HCT116 (cell line): ENCODE results near the gene CGA. TPM values are rescaled to one million over a fixed set of nuclear protein-coding genes. Genes with fewer than 3 reads are reported as not detected.

ENCODE experiments used
- ATAC-seq: fragments of 200-7000 bp; cut with Tn5 transposase; 2 replicates; pipeline ENCODE4 v1.9.1; 2020; ENCODE audit warnings: mild to moderate bottlenecking, moderate library complexity
- BruUV-seq: library from RNA; stranded (reverse); fragments of 400-500 nt; replicated peaks from 2 replicates; lab custom pipeline; 2021; lab: Mats Ljungman, UMichigan
- CTCF ChIA-PET: fragments of 300-600 bp; sonication (Branson Sonifier 250); formaldehyde crosslinking; loops from one replicate; lab custom pipeline; 2021; ENCODE audit warnings: antibody characterized with exemption; lab: Charles Lee
- POLR2A ChIA-PET: fragments of 300-600, 350-600 bp; sonication (Branson Sonifier 250); formaldehyde crosslinking; loops from one replicate; lab custom pipeline; 2021; ENCODE audit warnings: antibody characterized with exemption; lab: Charles Lee
- RAD21 ChIA-PET, 2 experiments: fragments of 300-600 bp; sonication (Branson Sonifier 250); formaldehyde crosslinking; loops; one replicate each; lab custom pipeline; 2023; ENCODE audit warnings: low total read pairs in 2 of 2; ENCODE audit not compliant: uncharacterized antibody in 2 of 2, unreplicated experiment in 2 of 2, low non-redundant PET in 1 of 2; lab: Charles Lee
- DNase-seq: peaks from one replicate; pipeline ENCODE4 v3.0.0-alpha.2; 2010; ENCODE audit warnings: low read depth, low spot score
- H2AFZ ChIP-seq: fragments of 200-600 bp; shearing (Covaris generic), sonication (generic); 2 replicates; pipeline ENCODE4 v1.6.1; 2017; ENCODE audit warnings: low read depth, mixed run types, mixed read lengths, antibody characterized with exemption, low read length; ENCODE audit not compliant: poor library complexity, severe bottlenecking
- H3K27ac ChIP-seq: 2 replicates; pipeline ENCODE4 v1.5.1; 2012; ENCODE audit warnings: low read depth, low read length
- H3K27me3 ChIP-seq: fragments of 200-600 bp; sonication (generic); 2 replicates; pipeline ENCODE4 v1.6.1; 2016; ENCODE audit warnings: mixed run types, low read length, mixed read lengths; ENCODE audit not compliant: insufficient read depth
- H3K36me3 ChIP-seq, 2 experiments: fragments of 200-500 bp in 1 of 2; fragments of 200-600 bp in 1 of 2; sonication (Bioruptor generic) in 1 of 2; sonication (generic) in 1 of 2; 2 replicates each; pipeline versions ENCODE4 v1.5.1 to v1.6.1; 2014 to 2016; ENCODE audit warnings: low read length in 2 of 2, inconsistent platforms in 1 of 2, mixed read lengths in 1 of 2, mixed run types in 1 of 2; ENCODE audit not compliant: insufficient read depth in 2 of 2, control insufficient read depth in 1 of 2
- H3K4me1 ChIP-seq, 2 experiments: fragments of 200-600 bp in 1 of 2; sonication (generic) in 1 of 2; 2 replicates each; pipeline versions ENCODE4 v1.5.1 to v1.6.1; 2012 to 2017; ENCODE audit warnings: low read length in 2 of 2, inconsistent platforms in 1 of 2, mild to moderate bottlenecking in 1 of 2, mixed read lengths in 1 of 2, mixed run types in 1 of 2, moderate library complexity in 1 of 2; ENCODE audit not compliant: insufficient read depth in 2 of 2, control insufficient read depth in 1 of 2
- H3K4me2 ChIP-seq: fragments of 200-600 bp; sonication (generic); 2 replicates; pipeline ENCODE4 v1.6.1; 2017; ENCODE audit warnings: mixed run types, low read length, mixed read lengths
- H3K4me3 ChIP-seq, 2 experiments: fragments of 200-600 bp in 1 of 2; sonication (generic) in 1 of 2; replicated peaks in 1 of 2; 2 replicates each; pipeline ENCODE4 v1.5.1; 2011 to 2016; ENCODE audit warnings: low read length in 2 of 2, control low read depth in 1 of 2, low read depth in 1 of 2, mild to moderate bottlenecking in 1 of 2, mixed read lengths in 1 of 2, mixed run types in 1 of 2
- H3K79me2 ChIP-seq: fragments of 200-600 bp; sonication (generic); 2 replicates; pipeline ENCODE4 v1.6.1; 2017; ENCODE audit warnings: mild to moderate bottlenecking, mixed run types, low read length, moderate library complexity, mixed read lengths; ENCODE audit not compliant: insufficient read depth
- H3K9ac ChIP-seq: fragments of 200-600 bp; sonication (generic); 2 replicates; pipeline ENCODE4 v1.6.1; 2016; ENCODE audit warnings: low read length, mixed read lengths
- H3K9me2 ChIP-seq: fragments of 200-600 bp; sonication (generic), shearing (Covaris generic); 2 replicates; pipeline ENCODE4 v1.6.1; 2017; ENCODE audit warnings: mixed run types, mild to moderate bottlenecking, moderate library complexity; ENCODE audit not compliant: insufficient read depth
- H3K9me3 ChIP-seq, 2 experiments: fragments of 200-500 bp in 1 of 2; fragments of 200-600 bp in 1 of 2; sonication (Bioruptor generic) in 1 of 2; sonication (generic) in 1 of 2; 2 replicates each; pipeline ENCODE4 v1.6.1; 2014 to 2017; ENCODE audit warnings: low read length in 2 of 2, mixed read lengths in 2 of 2, inconsistent platforms in 1 of 2, low read depth in 1 of 2, mild to moderate bottlenecking in 1 of 2, mixed run types in 1 of 2, moderate library complexity in 1 of 2; ENCODE audit not compliant: control insufficient read depth in 1 of 2, insufficient read depth in 1 of 2
- H4K20me1 ChIP-seq: fragments of 200-600 bp; sonication (generic), shearing (Covaris generic); 2 replicates; pipeline ENCODE4 v1.6.1; 2017; ENCODE audit warnings: mixed run types, mild to moderate bottlenecking, moderate library complexity; ENCODE audit not compliant: insufficient read depth
- CEBPB ChIP-seq: IDR thresholded peaks from 2 replicates; pipeline ENCODE4 v1.6.1; 2012; ENCODE audit warnings: low read depth
- EGR1 ChIP-seq: IDR thresholded peaks from 2 replicates; pipeline ENCODE4 v1.6.1; 2012; ENCODE audit warnings: low read depth
- ELF1 ChIP-seq: IDR thresholded peaks from 2 replicates; pipeline ENCODE4 v1.6.1; 2012; ENCODE audit warnings: low read depth, borderline replicate concordance
- FOSL1 ChIP-seq: IDR thresholded peaks from 2 replicates; pipeline ENCODE4 v1.6.1; 2012; ENCODE audit warnings: low read depth
- RAD21 ChIP-seq: IDR thresholded peaks from 2 replicates; pipeline ENCODE4 v1.6.1; 2012; ENCODE audit warnings: low read depth, mild to moderate bottlenecking
- SIN3A ChIP-seq: IDR thresholded peaks from 2 replicates; pipeline ENCODE4 v1.6.1; 2012; ENCODE audit warnings: low read depth
- SRF ChIP-seq: IDR thresholded peaks from 2 replicates; pipeline ENCODE4 v1.6.1; 2012; ENCODE audit warnings: low read depth
- TCF7L2 ChIP-seq: IDR thresholded peaks from 2 replicates; pipeline ENCODE4 v1.7.0; 2011; ENCODE audit warnings: borderline replicate concordance, inconsistent platforms; ENCODE audit not compliant: insufficient read depth, insufficient read length; ENCODE audit errors: extremely low read depth
- ZFX ChIP-seq: fragments of 450-650 bp; IDR thresholded peaks from 2 replicates; pipeline ENCODE4 v1.6.1; 2017
- ZNF274 ChIP-seq: fragments of 200-500 bp; sonication (Bioruptor generic); IDR thresholded peaks from 2 replicates; pipeline ENCODE4 v1.6.1; 2014; ENCODE audit warnings: mild to moderate bottlenecking, low read depth, low read length, inconsistent platforms
- intact Hi-C: fragments of 100-400 bp; cut with micrococcal nuclease; formaldehyde crosslinking; loops from 2 replicates; pipeline ENCODE4 v1.10.0; 2022
- total RNA-seq: library from RNA; stranded (reverse); gene quantifications from one replicate; pipeline ENCODE4 v1.2.1, GENCODE V29; 2021; ENCODE audit not compliant: unreplicated experiment
- TF ChIP-seq, protein P1 (sequence below), 3 experiments: fragments of 200-600 bp in 1 of 3; sonication (generic) in 1 of 3; IDR thresholded peaks in 2 of 3; conservative IDR thresholded peaks in 1 of 3; 2 replicates each; pipeline ENCODE4 v1.5.1; 2012 to 2017; ENCODE audit warnings: low read depth in 2 of 3, low read length in 2 of 3, antibody characterized with exemption in 1 of 3, borderline replicate concordance in 1 of 3, control low read depth in 1 of 3, mild to moderate bottlenecking in 1 of 3, mixed read lengths in 1 of 3, mixed run types in 1 of 3, moderate library complexity in 1 of 3; ENCODE audit not compliant: insufficient read depth in 1 of 3

The CGA gene
- total RNA-seq, 1 experiment from 2014 or later = not detected

DNA sequence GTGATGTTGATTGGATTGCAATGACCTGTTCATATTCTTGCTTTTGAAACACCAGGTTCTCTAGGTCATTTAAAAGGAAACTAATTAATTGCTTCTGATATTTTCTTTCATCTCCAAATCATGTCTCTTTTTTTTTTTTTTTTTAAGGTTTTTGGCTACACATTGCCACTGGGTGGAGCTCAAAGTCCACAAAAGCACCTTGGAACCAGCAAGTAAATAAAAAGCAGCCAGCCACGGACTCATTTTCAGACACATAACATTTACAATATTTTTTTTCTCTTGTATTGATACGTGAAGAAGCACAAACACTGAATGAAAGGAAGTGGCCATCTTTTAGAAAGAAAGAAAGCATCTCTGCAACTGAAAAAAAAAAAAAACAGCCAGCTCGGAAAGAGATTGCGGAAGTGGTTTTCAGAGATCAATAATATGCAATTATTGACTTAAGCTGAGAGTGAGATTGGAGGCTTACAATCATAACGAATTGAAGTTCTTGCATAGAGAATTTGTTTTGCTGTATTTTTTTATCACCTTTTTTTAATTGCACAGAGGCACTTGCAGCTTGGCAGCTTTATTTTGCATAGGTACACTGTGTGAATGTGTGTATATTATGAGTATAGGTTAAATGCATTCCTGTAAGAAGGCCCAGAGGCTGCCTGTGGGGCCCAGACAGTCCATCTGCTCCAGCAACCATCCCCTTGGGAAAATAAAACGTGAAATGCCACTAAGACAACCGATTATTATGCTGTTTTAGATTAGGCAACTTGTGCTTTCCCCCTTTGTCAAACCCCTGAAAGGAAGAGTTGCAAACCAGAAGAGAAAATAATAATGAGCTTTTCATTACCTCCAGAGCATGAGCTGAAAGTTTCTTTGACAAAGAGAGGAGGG lies 28.2 kb downstream of the CGA start:
- H3K4me1 ChIP-seq = no peaks in the 10 kb centered on the region
- peak overlapping the region; percentile 34 for H2AFZ ChIP-seq
- H3K27ac ChIP-seq = no peak overlapping the region
- H3K27me3 ChIP-seq = peaks cover 20% of the 10 kb centered on the region
- intact Hi-C loops = loop anchor here (1.0 to 10.0 kb wide), 5 partner anchors 325 to 1804 kb away; no protein-coding TSS in a partner anchor
- no peaks in the 10 kb centered on the region for H4K20me1 ChIP-seq
- H3K9me2 ChIP-seq = no peaks in the 10 kb centered on the region
- ChIA-PET POLR2A (no interaction called here), RAD21 (interaction anchor here (0.6 to 0.7 kb wide), 4 partner anchors 50 to 1927 kb away, joined by 3 to 4 read pairs (median 3); no protein-coding TSS in a partner anchor), CTCF (interaction anchor here (0.6 to 3.0 kb wide), 10 partner anchors 12 to 1897 kb away, joined by 3 to 22 read pairs (median 4); partner anchors contain the start of gene RNGTT)
- ATAC-seq (no peak), DNase-seq (peak; percentile 57)
- peak overlapping the region; percentile 48; the same call in 1 of the 2 replicates for H3K4me2 ChIP-seq
- no peaks in the 10 kb centered on the region for H3K9me3 ChIP-seq
- BruUV-seq = no TSS peak
- H3K79me2 ChIP-seq = no peaks in the 10 kb centered on the region
- H3K4me3 ChIP-seq = no peak overlapping the region
- TF ChIP-seq EGR1 = no peak
- peak; percentile 80 for TF ChIP-seq RAD21
- TF ChIP-seq, protein P1, sequence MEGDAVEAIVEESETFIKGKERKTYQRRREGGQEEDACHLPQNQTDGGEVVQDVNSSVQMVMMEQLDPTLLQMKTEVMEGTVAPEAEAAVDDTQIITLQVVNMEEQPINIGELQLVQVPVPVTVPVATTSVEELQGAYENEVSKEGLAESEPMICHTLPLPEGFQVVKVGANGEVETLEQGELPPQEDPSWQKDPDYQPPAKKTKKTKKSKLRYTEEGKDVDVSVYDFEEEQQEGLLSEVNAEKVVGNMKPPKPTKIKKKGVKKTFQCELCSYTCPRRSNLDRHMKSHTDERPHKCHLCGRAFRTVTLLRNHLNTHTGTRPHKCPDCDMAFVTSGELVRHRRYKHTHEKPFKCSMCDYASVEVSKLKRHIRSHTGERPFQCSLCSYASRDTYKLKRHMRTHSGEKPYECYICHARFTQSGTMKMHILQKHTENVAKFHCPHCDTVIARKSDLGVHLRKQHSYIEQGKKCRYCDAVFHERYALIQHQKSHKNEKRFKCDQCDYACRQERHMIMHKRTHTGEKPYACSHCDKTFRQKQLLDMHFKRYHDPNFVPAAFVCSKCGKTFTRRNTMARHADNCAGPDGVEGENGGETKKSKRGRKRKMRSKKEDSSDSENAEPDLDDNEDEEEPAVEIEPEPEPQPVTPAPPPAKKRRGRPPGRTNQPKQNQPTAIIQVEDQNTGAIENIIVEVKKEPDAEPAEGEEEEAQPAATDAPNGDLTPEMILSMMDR (IDR thresholded peaks at IDR 0.05 in 2 of 3, conservative IDR thresholded peaks at IDR 0.05 in 1 of 3; ENCODE audit: borderline replicate concordance in 1 of 3, insufficient read depth in 1 of 3, low read depth in 2 of 3, low read length in 2 of 3) = peak; percentile 38 to 78 (median 56); a peak in 4 of 6 replicates
- no peak overlapping the region for H3K9ac ChIP-seq
- H3K36me3 ChIP-seq = no peaks in the 10 kb centered on the region

DNA sequence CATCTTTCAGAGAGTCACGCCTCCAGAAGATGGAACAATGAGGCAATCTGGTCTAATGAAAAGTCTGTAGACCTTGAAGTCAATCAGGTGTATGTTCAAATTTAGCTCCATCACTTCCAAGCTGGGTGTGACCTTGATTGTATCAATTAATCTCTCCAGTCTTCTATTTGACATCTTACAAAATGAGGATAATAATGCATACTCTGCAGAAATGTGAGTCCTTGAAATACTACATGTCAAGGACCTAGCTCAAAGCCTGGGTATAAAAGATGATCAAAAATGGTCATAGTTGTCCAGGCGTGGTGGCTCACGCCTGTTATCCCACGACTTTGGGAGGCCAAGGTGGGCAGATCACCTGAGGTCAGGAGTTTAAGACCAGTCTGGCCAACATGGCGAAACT lies 29.8 kb downstream of the CGA start:
- Histone ChIP-seq H4K20me1 (no peaks in the 10 kb centered on the region), H3K9ac (no peak overlapping the region), H3K79me2 (no peaks in the 10 kb centered on the region), H3K9me2 (no peaks in the 10 kb centered on the region), H3K27ac (no peak overlapping the region), H3K4me1 (no peaks in the 10 kb centered on the region), H2AFZ (no peak overlapping the region), H3K9me3 (no peaks in the 10 kb centered on the region), H3K27me3 (peaks cover 17% of the 10 kb centered on the region; the same call in 1 of the 2 replicates), H3K36me3 (no peaks in the 10 kb centered on the region), H3K4me2 (no peak overlapping the region), H3K4me3 (no peak overlapping the region)
- no peak for ATAC-seq
- ChIA-PET RAD21 (no interaction called here), CTCF (no interaction called here), POLR2A (no interaction called here)
- DNase-seq = no peak
- intact Hi-C loops = loop anchor here (5.0 to 10.0 kb wide), 3 partner anchors 1170 to 1430 kb away; no protein-coding TSS in a partner anchor
- BruUV-seq = no TSS peak
- no peak for TF ChIP-seq ZNF274
- no peak for TF ChIP-seq SRF
- no peak for TF ChIP-seq ZFX
- TF ChIP-seq RAD21 = no peak
- TF ChIP-seq FOSL1 = no peak
- TF ChIP-seq ELF1 = no peak
- TF ChIP-seq, protein P1 (IDR thresholded peaks at IDR 0.05 in 2 of 3, conservative IDR thresholded peaks at IDR 0.05 in 1 of 3; ENCODE audit: borderline replicate concordance in 1 of 3, insufficient read depth in 1 of 3, low read depth in 2 of 3, low read length in 2 of 3) = no peak
- no peak for TF ChIP-seq SIN3A
- TF ChIP-seq CEBPB = no peak
- no peak for TF ChIP-seq TCF7L2
